Osteocyte (in vitro differentiated cells): ENCODE results near the gene PTPRN2. TPM values are rescaled to one million over a fixed set of nuclear protein-coding genes. Genes with fewer than 3 reads are reported as not detected.

Experiments
- DNase-seq: peaks from one replicate; pipeline ENCODE4 v3.0.0; 2021; ENCODE audit warnings: mixed read lengths; ENCODE audit not compliant: unreplicated experiment; ENCODE audit errors: extremely low spot score
- H3K27ac Mint-ChIP-seq: one replicate; pipeline ENCODE4 v1.8.0; 2021; ENCODE audit warnings: mild to moderate bottlenecking, mixed read lengths; ENCODE audit not compliant: unreplicated experiment
- H3K27me3 Mint-ChIP-seq: one replicate; pipeline ENCODE4 v1.8.0; 2021; ENCODE audit warnings: mixed read lengths; ENCODE audit not compliant: unreplicated experiment
- H3K36me3 Mint-ChIP-seq: one replicate; pipeline ENCODE4 v1.8.0; 2021; ENCODE audit warnings: mixed read lengths; ENCODE audit not compliant: unreplicated experiment
- H3K4me1 Mint-ChIP-seq: one replicate; pipeline ENCODE4 v1.8.0; 2021; ENCODE audit warnings: mixed read lengths; ENCODE audit not compliant: unreplicated experiment
- H3K4me3 Mint-ChIP-seq: one replicate; pipeline ENCODE4 v1.8.0; 2021; ENCODE audit warnings: mild to moderate bottlenecking, moderate library complexity, mixed read lengths; ENCODE audit not compliant: unreplicated experiment
- H3K9me3 Mint-ChIP-seq: one replicate; pipeline ENCODE4 v1.8.0; 2021; ENCODE audit warnings: mixed read lengths; ENCODE audit not compliant: unreplicated experiment
- CTCF ChIP-seq: fragments of 200-600 bp; sonication (generic); IDR thresholded peaks from 2 replicates; pipeline ENCODE4 v1.5.0; 2021; ENCODE audit warnings: antibody characterized with exemption, mild to moderate bottlenecking, moderate library complexity
- total RNA-seq: library from RNA; stranded (reverse); gene quantifications from 2 replicates; pipeline ENCODE4 v1.2.1, GENCODE V29; 2021

PTPRN2 gene
- total RNA-seq, 1 donor from 2014 or later = 0.59 TPM

- Mint-ChIP-seq H3K27ac (no peak overlapping the region), H3K4me1 (no peaks in the 10 kb centered on the region), H3K9me3 (peaks cover 15% of the 10 kb centered on the region), H3K27me3 (no peaks in the 10 kb centered on the region), H3K36me3 (no peaks in the 10 kb centered on the region), H3K4me3 (no peak overlapping the region)
- no peak for DNase-seq
- no peak for TF ChIP-seq CTCF
These were observed 186.3 kb downstream of the PTPRN2 start for GRCh38 chr7:158401295-158401694.

- H3K4me3 Mint-ChIP-seq = no peak overlapping the region
- peaks cover 15% of the 10 kb centered on the region for H3K9me3 Mint-ChIP-seq
- H3K36me3 Mint-ChIP-seq = no peaks in the 10 kb centered on the region
- H3K27ac Mint-ChIP-seq = no peak overlapping the region
- DNase-seq = no peak
- no peaks in the 10 kb centered on the region for H3K4me1 Mint-ChIP-seq
- H3K27me3 Mint-ChIP-seq = no peaks in the 10 kb centered on the region
- no peak for TF ChIP-seq CTCF
These were observed 186.9 kb downstream of the PTPRN2 start for GRCh38 chr7:158400601-158401225.

- Mint-ChIP-seq H3K27ac (no peak overlapping the region), H3K27me3 (no peaks in the 10 kb centered on the region), H3K36me3 (no peaks in the 10 kb centered on the region), H3K4me3 (no peak overlapping the region), H3K4me1 (no peaks in the 10 kb centered on the region), H3K9me3 (peaks cover 15% of the 10 kb centered on the region)
- DNase-seq = no peak
- no peak for TF ChIP-seq CTCF
These were observed 187.9 kb downstream of the PTPRN2 start for GRCh38 chr7:158399762-158400161.

GRCh38 chr7:158398750-158399149 is 188.9 kb downstream of the PTPRN2 start:
- Mint-ChIP-seq H3K27me3 (no peaks in the 10 kb centered on the region), H3K9me3 (peaks cover 15% of the 10 kb centered on the region), H3K27ac (no peak overlapping the region), H3K4me1 (no peaks in the 10 kb centered on the region), H3K4me3 (no peak overlapping the region), H3K36me3 (no peaks in the 10 kb centered on the region)
- no peak for DNase-seq
- TF ChIP-seq CTCF = no peak

- H3K27ac Mint-ChIP-seq = no peak overlapping the region
- peaks cover 15% of the 10 kb centered on the region for H3K9me3 Mint-ChIP-seq
- no peak for TF ChIP-seq CTCF
- H3K4me1 Mint-ChIP-seq = no peaks in the 10 kb centered on the region
- no peaks in the 10 kb centered on the region for H3K27me3 Mint-ChIP-seq
- no peak for DNase-seq
- H3K4me3 Mint-ChIP-seq = no peak overlapping the region
- H3K36me3 Mint-ChIP-seq = no peaks in the 10 kb centered on the region
These were observed 189.7 kb downstream of the PTPRN2 start for GRCh38 chr7:158397885-158398284.
